NCI-H2107 treated with DMSO at 0.1 percent for 48 hours (cell line): Measurements from ENCODE around the gene NFIX.
A peak's percentile ranks its signal among the peaks of the same experiment; 100 is the strongest.

Experiments used
- DNase-seq: peaks from one replicate; lab custom pipeline; 2025; ENCODE audit not compliant: unreplicated experiment; lab: John Stamatoyannopoulos, UW

The NFIX gene

DNA sequence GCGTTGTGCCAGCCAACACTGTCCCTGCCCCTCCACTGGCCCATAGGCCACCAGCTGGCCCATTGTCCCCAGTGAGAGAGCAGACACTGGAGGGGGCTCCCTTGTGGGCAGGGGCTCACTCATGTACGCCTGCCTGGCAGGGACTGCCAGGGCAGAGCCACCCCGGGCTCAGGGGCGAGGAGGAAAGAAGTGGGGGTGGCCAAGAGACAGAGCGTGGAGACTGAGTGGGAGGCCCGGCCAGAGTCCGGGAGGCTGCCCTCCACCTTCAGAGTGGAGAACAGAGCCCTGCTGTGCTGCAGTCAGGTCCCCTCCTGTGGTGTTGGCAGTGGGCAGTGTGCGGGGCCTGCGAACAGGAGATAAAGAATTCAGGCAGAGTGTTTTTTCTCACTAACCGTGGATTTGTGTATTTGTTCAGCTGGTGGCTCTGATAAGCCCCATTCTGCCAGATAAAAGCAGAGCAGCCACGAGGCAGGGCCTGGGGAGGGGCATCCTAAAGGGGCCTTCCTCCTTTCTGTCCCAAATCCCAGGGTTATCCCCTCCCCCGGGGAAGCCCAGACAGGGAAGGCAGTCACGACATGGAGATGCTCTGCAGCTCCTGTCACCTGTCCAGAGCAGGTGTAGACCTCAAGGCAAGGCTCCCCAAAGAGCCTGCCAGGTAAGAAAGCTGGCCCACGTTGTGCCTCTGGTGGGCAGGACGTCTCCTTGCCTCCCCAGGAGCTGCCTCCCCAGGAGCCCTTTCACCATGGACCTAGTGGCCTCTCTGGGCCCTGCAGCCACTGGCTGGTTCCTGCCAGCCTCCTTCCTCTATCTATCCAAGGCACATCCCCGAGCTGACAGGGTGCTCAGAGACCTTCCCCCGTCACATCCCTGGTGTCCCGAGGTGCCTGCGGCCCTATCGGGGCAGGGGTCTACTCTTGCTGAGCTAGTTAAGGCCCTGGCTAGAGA, 74.4 kb downstream of the NFIX start:
- DNase-seq, result no peak

DNA sequence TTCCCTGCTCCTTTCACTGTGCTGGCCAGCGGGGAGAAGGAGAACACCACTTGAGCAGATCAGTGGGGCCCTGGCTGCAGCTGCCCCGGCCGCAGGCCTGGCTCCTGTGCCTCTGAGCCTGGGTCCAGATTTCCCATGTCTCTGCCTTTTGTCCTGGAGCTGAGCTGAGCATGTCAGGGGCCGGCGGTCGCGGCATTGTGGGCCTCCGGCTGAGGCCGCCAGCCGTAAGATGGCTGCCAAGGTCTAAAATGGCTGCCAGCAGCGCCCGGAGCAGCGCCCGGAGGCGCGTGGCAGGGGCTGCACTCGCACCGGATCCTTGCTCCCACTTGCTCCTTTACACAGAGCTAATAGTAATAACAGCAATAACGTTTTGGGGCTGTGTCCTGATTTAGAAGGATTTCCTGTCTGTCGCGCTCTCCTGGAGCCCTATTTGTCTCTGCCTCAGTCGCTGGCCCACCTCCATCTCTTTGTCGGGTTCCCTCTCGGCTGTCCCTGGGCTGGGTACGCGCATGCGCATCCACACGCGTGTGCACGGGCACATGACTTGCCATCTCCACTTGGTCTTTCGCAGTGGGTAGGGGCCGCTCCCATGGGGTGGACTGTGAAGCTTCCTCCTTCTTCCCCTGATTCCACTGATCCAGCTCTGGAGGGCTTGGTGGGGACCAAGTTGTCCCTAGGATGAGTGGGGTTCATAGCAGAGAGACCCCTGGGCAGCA, 75.3 kb downstream of the NFIX start:
- DNase-seq, result no peak

DNA sequence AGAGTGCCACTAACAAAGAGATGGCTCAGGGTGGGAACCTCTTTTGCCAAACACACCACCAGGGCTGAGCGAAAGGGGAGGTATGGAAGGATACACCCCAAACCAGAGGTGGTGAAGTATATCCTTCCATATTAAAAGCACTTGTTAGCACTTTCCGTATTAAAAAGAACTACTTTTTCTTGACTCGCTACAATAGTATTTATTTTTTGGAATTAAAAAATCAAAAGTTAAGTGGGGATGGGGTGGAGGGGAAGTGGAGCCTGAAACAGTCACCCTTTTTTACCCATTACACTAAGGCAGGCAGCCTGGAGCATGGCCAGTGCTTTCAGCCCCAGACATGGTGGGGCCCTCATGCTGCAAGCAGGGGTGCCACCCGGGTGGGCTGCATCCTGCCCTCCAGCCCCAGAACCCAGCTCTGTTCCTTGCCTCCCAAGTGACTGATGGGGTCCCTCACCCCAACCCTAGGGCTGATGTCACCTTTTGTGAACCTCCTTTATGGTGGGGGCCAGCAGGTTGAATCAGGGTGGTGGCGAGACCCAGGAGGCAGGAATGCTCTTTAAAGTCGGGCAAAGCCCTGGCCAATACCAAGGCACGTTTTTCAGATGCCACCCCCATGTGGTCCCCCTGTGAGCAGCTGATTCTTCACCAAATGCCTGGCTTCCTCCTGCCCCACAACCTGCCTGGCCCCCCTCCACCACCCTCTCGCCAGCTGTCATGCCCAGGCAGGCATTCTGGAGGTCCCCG, 76.3 kb downstream of the NFIX start:
- no peak for DNase-seq

DNA sequence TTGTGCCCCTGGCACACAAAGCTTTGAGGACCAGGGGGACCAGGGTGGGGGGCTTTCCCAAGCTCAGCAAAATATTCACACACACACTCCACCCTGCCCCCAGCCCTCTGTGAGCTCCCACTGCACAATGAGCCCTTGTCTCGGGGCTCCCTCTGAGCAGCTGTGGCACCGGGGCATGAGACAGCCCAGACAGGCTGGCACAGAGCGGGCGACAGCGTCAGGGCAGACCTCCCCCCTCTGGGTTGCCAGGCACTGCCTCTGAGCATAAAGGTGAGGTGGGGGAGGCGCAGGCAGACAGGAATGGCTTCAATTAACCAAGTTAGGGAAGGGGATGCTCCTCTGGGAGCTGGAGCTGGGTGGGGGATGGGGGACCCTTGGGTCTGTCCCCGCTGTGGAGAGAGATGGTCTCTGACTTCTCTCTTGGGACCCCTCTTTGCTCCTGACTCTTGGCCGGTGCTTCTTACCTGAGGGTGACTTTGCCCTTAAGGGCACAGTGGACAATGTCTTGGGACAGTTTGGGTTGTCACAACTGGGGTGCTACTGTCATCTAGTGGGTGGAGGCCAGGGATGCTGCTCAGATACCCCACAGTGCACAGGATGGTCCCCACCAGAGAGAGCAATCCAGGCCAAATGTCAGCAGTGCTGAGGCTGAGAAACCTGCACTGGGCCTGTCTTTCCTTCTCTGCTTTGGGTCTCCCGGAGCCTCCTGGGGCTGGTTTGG, 77.1 kb downstream of the NFIX start:
- no peak for DNase-seq

DNA sequence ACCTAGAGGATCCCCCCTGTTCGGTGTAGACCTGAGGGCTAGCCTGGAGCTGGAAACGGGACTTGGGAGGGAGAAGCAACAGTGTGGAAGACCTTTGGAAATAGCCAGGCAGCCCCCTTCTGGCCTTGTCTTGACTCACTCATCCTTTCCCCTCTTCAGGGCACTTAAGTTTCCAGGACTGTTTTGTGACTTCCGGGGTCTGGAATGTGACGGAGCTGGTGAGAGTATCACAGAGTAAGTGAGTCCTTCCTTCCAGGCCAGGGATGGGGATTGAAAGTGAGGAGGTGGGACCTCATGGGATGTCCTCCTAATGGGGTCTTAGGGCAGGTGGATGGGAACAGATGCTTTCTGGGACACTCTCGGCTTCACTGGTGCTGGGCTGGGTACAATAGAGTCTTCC, 78.0 kb downstream of the NFIX start:
- DNase-seq, result no peak

DNA sequence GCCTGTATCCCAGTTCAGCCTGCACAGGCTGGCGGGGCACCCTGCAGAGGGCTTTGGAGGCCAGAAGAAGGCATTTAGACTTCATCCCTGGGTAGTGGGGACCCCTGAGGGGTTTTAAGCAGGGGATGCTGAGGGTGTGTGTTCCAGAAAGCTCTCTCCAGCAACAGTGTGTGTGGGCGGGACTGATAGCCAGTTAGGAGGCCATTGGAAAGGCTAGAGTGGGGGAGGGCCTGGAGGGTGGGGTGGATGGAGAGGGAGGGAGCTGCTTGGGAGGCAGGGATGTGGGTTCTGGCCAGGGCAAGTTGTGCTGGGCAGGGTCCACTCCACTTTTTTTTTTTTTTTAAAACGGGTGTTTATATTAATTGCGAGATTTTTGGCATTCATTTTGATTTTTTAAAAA, 79.1 kb downstream of the NFIX start:
- no peak for DNase-seq

DNA sequence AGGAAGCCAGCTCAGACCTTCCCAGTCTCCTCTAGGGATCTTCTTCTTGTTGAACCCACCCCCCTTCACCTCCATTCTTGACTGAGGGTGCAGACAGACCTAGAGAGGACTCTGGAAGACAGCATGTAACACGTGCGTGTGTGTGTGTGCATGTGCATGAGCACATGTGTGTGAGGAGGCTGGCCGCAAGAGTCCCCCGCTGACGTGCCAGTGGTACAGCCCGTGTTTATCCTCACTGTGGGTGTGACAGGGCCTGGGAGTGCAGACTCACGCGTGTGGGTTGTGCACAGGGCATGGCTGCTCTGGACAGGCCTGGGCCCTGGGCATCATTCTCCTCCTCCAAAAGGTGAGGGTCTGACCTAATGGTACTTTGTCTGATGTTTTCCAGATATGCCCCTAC, 81.0 kb downstream of the NFIX start:
- no peak for DNase-seq

DNA sequence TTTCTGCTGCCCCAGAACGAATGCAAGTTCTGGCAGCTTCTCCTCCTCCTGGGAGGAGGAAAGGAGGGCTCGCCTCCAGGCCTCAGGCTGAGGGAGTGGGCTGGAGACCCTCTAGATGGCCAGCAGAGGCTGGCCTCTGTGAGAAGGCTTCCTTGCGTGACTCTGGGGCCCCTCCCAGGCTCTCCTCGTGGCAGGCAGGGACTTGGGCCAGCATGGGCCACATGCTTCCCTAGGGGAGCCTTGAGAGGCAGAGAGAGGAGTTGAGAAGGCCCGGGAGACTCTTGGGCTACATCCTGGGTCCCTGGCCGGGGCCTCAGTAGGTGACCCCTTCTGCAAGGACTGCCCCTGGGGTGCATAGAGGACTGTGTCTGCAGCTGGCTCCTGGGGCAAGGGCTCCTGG, 81.5 kb downstream of the NFIX start:
- DNase-seq, result no peak

DNA sequence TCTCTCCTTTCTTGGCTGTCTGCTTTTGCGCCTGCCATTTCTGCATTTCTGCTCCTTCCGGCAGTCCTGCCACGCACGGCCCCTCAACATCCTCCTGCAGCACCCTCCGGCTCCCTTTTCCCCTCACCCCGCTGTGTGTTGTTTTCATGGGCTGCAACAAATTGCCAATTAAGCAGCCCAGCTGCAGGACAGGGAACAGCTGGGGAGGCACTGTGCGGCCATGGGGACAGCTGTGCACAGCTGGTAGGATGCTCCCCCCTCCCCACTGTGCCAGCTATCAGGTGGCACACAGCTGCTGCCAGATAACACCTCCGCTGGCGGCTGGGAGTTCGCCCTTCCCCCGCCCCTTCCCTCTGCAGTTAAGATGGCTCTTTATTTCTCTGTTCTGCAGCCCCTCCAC, 82.0 kb downstream of the NFIX start:
- DNase-seq, result no peak

DNA sequence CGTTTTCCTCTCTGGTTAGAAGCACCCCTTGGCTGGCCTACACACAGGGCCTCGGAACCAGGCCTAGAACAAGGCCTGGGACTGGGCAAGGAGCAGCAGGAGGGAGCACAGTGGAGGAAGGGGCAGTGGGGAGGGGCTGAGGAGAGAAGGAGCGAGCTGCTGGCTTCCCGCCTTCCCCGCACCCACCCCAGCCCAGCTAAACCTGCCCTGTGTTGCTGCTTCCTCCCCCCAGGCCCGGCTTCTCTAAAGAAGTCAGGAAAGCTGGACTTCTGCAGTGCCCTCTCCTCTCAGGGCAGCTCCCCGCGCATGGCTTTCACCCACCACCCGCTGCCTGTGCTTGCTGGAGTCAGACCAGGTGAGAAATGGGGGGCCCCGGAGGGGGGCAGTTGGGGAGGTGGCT, 83.1 kb downstream of the NFIX start:
- DNase-seq, result no peak

DNA sequence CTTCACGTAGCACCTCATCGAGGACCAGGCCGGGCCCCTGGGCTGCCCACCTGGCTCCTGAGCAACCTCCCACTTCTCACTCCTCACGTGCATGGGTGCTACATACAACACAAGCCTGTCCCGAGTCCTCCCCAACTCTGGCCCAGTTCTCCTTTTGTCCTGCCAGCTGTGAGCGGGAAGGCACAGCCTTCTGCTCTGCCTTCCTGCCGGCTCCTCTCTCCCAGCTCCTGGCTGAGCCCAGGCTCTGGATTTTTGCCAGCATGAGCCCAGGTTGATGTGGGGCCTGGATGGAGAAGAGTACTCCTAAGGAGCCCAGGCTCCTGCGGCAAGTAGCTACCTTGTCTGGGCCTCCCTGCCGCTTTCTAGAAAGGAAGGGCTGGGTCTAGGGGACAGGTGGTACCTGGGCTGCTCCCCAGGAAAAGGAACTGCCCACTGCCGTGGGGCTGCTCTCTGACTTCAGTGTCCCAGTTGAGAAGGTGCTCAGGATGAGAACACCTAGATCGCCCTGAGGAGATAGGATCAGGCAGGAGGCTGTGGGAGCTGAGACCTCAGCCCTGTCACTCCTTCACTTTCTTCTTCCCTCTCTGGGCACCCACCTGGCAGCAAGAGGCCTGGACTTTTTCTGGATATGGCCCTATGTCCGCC, 83.7 kb downstream of the NFIX start:
- DNase-seq, result no peak

DNA sequence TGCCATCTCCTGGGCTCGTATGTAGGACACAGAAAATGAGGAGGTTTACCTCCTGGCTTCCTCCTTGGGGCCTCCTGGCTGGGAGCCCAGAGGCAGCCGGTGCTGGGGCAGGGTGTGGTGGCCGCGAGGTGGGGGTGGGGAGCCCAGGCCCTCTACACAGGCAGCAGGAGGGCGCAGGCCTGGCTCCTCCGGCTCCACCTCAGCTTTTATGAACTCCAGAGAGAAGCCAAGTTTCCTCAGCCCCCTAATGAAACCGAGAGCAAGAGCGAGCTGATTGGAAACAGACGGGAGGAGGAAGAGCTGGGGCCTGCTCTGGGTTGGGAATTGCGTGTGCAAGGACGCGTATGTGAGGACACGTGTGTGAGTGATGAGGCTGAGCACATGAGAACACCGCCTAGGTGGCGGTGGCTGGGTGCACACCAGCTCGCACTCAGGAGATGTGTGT, 84.3 kb downstream of the NFIX start:
- peak; percentile 21 for DNase-seq

DNA sequence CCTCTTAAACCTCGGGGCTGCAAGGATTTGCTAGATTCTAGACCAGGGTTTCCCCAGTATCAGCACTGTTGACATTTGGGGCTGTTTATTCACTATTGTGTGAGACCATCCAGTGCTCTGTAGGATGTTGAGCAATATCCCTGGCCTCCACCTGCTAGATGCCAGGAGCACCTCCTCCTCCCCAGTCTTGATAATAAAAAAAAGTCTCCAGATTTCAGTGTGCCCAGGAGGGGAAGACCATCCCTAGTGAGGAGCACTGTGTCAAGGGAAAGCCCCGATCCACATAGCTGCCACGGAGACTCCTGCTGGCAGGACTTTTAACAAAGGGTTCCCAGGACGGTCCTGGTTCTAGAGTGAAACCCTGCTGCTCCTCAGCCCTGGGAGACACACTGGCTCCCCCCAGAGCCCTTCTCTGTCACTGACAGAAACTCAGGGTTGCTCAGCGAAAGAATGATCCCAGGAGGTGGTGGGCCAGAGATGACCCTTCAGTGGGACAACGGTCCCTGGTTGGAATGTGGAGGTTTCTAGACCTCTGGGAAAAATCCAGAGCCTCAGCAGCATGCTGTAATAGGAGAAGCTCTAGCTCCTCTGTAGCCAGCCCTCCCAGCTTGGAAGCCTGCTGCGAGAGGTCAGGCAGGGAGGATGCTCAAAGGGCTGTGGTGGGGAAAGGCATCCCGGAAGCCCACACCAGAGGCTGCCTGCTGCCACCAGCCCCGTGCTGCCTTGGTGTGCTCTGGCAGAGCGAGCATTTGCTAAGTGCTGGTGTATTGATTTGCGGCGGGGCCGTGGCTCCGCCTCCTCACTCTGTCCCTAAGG, 87.1 kb downstream of the NFIX start:
- DNase-seq, result peak; percentile 89

DNA sequence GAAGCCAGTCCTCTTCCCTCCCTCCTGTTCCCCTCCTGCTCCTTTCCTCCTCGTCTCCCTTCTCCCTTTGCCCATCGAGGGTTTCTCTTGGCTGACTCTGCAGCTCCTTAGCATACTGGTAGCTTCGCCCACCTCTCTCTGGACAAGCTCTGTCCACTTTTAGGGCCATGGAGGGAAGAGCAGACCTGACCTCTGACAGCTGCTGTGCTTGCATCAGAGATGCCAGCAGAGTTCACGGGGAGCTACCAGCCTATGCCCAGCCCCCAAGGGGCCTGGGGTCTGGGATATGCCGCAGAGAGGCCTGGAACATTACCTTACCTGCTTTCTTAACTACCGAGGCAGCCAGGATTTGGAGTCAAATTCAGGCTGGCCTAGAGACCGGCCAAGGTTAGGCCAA, 87.7 kb downstream of the NFIX start:
- DNase-seq, result no peak

DNA sequence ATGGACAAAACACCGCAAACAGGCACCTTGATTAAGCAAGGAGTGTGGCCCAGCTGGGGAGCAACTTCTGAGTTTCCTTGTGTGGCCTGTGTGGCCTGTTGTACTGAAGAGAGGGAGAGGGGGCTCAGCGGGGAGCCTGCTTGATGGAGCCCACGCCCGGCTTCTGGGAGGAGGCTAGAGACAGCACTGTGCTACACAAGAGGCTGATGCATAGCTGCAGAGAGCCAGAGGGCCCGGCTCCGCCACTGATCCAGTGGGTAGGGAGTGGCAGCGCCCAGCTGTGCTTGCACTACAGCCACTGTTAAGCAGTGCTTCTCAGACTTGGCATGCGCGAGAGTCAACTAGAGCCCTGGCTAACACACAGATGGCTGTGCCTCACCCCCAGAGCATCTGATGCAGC, 88.4 kb downstream of the NFIX start:
- DNase-seq, result no peak

DNA sequence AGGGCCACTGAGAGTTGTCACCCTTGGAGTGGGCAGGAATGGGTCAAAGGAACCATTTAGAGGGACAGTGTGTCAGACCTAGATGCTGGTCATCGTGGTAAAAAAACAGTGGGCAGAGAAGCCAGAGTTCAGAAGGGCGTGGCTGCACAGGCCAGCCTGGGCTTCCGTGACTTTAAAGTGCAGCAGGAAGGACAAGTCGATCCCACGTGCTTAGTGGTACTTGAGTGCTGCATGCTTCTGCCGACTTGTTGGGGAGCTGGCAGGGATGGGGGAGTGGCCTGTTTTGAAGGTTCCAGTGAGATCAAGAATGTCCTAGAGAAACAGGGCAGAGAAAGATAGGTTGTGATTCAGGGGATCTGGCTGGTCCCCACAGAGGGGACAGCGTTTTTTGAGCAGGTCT, 90.4 kb downstream of the NFIX start:
- DNase-seq, result no peak

DNA sequence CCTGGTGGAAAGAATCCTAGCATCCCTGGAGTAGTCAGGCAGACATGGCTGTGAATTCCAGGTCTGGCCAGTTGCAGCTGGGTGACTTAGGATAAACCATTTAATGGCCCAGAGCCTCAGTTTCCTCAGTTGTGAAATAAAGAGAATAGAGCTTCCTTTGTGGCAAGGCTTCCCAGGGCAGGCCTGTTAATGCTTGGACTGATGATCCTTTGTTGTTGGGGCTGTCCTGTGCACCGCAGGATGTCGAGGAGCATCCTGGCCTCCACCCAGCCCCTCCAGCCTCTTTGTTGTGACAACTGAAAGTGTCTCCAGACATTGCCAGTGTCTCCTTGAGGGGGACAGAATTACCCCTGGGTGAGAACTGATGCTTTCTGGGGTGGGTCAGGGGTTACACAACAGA, 91.1 kb downstream of the NFIX start:
- no peak for DNase-seq

DNA sequence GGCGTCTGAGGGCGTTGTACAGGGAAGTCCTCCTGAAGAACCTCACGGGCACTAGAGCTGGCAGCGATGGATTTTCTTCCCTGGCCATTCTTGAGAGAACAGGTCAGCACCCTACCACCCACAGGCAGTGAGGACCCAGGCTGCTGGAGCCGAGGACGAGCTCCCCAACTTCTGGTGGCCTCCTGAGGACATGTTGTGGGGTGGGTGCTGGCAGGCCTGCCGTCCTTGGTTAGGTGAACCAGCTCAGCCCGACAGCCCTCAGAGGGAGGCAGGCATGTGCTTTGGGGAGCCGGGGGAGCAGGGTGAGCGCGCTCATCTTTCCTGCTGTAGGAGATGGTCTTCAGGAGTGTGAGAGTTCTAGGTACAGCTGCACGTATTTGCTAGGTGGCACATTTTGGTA, 92.0 kb downstream of the NFIX start:
- no peak for DNase-seq

DNA sequence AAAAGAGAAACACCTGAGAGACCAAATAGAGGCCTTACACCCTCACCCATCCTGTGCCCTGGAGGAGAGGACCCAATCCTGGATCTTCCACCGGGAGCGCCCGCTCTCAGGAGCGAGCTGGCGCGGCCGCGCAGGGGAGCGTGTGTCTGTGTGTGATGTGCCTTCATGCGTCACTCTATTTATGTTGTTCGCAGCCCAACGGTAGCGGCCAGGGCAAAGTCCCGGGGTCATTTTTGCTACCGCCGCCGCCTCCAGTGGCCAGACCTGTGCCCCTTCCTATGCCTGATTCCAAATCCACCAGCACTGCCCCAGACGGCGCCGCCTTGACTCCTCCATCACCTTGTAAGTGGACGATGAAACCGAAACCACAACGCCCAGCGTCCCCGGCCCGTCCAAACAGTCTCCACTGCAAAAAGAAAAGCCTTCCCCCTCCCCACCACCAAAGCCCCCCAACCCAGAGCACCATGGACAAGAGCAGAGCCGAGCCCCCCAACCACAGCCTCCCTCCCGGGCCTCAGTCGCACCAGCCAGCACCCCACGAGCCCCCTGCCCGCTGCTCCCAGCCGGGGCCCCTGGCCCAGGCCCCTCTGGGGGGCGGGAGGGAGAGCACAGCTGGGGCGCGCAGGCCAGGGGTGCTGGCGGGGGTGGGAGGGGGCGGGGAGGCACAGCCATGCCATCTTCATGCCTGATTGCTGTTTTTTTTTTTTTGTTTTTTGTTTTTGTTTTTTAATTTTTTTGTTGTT, 92.7 kb downstream of the NFIX start:
- no peak for DNase-seq
